GM12874 (cell line): ENCODE data around the gene PCNT.

Source experiments
- TF ChIP-seq, protein P1 (sequence below): IDR thresholded peaks from 2 replicates; pipeline ENCODE4 v1.5.1; 2011; ENCODE audit warnings: low read depth, mild to moderate bottlenecking, control low read depth, low read length, moderate library complexity; ENCODE audit not compliant: insufficient read depth

The PCNT gene

DNA sequence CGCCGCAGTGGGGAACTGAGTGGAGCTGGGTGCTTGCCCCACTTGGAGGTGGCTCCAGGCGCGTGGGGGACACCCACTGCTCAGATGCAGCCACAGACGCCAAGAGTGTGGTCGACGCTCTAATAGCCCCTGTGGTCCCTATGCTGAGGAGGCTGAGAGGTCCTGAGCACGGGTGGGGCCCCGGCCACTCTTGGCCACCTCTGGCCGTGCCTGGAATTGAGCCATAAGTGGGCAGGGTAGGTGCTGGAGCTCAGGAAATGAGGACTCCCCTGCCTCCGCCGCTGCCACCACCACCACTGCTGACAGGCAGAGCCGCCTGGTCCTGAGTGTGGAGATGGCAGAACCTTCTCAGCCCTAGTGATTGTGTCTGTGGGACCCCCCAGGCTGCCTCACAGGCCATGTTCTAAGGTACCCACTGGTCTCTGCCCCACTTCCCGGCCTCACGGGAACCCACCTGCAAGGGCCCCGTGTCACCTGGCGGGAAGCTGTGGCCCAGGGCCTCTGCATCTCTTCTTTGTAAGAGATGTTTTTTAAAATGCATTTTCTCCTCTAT is 100.2 kb downstream of the PCNT start:
- TF ChIP-seq, protein P1, sequence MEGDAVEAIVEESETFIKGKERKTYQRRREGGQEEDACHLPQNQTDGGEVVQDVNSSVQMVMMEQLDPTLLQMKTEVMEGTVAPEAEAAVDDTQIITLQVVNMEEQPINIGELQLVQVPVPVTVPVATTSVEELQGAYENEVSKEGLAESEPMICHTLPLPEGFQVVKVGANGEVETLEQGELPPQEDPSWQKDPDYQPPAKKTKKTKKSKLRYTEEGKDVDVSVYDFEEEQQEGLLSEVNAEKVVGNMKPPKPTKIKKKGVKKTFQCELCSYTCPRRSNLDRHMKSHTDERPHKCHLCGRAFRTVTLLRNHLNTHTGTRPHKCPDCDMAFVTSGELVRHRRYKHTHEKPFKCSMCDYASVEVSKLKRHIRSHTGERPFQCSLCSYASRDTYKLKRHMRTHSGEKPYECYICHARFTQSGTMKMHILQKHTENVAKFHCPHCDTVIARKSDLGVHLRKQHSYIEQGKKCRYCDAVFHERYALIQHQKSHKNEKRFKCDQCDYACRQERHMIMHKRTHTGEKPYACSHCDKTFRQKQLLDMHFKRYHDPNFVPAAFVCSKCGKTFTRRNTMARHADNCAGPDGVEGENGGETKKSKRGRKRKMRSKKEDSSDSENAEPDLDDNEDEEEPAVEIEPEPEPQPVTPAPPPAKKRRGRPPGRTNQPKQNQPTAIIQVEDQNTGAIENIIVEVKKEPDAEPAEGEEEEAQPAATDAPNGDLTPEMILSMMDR: no peak

DNA sequence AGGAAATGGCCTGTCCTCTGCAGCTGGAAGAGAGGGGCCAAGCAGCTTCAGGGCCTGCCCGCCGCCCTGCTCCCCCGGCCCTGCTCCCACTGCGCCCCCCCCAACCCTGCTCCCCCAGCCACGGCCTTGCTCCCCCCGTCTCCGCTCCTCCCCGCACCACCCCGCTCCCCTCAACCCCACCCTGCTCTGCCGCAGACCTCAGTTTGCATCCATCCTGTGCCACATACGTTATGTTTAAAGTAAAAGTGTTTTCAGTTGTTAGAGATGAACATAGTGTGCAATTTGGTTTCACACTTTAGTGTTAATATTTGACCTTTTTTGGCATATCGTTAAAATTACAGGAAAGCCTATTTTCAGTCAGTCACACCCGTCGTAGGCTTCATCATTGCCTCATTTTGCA is 100.7 kb downstream of the PCNT start:
- TF ChIP-seq, protein P1: no peak

DNA sequence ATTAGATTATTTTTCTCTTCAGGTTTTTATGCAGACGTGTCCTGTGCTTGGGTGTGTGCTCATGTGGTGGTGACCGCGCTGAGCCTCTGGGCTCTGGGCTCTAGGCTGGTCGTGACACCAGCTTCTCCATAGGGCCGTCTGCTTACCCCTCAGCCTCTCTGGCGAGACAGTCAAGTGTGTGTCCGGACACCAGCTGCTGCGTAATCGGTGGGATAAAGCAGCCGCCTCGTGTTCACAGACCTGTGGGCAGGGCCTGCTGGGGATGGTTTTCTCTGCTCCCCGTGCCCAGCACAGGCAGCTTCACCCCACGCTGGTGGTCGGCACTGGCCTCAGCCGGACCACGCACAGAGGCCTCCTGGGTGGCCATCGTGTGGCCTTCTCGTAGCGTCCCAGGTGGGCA is 101.1 kb downstream of the PCNT start:
- TF ChIP-seq, protein P1: no peak

DNA sequence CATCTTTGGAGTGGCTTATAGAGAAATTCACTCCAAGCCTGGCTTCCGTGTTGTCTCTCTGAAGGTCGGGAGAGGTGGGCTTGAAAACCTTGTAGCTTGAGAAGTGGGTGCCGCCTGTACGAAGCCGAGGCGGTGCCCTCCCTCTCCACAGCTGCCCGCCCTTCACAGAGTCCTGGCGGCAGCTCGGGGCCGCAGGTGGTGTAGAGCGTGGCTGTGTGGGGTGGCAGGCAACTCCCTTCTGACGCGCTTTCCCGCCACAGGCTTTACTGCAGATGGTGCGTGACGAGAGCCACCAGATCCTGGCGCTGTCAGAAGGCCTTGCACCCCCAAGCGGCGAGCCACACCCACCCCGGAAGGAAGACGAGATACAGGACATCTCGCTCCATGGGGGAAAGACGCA is 101.6 kb downstream of the PCNT start:
- TF ChIP-seq, protein P1: no peak

DNA sequence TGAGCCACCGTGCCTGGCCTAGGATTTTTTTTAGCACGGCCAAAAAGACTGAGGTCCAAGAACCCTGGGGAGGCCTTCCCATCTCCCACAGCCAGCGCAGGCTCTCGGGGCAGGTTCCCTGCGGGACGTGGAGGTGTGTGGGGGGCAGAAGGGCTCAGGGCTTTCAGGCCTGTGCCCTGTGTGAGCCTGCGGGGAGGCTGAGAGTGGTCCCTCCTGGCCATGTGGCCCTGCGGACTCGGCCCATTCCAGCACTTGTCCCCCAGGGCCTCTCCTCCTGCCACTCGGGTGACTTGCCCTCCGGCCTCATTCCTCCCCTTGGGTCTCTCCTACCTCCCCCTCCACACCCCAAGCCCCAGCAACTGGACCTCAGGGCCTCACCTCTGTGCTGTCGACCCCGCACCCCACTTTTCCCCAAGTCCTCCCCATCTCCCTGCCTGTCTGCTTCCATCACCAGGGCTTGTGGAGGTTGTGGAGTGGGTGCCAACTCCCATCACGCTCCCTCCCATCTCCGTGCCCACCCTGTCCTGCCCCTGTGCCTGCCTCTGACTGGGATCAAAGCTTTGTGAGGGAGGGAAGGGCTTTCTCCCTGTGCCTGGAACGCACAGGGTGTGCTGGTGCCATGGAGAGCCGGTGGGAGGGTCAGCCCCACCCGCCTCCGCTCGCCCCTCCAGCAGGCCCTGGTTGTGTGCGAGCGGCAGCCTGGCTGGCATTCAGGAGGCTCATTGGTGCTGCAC is 102.5 kb downstream of the PCNT start:
- TF ChIP-seq, protein P1: no peak

DNA sequence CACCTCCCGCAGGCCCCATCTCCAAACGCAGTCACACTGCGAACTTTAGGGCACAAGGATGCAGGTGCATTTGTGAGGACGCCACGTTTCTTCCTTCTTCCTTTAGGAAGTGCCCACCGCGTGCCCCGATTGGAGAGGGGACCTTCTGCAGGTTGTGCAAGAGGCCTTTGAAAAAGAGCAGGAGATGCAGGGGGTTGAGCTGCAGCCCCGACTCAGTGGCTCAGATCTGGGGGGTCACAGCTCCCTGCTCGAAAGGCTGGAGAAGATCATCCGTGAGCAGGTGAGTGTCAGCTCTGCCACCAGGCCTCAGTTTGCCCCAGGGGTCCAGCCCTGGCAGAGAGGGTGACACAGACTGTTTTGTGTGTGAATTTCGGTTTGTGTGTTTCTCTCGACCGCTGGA is 103.6 kb downstream of the PCNT start:
- TF ChIP-seq, protein P1: no peak

DNA sequence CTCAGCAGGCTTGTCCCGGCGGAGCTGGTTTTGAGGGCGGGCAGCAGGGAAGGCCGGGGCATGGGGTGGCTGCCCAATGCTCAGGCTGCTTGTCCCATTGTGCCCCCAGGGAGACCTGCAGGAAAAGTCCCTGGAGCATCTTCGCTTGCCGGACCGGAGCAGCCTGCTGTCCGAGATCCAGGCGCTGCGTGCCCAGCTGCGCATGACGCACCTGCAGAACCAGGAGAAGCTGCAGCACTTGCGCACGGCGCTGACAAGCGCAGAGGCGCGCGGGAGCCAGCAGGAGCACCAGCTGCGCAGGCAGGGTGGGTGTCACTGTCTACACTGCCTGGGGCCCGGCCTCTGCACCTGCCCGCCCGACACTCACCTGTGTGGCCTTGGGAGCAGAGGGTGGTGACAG is 104.3 kb downstream of the PCNT start:
- TF ChIP-seq, protein P1: no peak
